ENCODE data around the gene ST14. TPM values are rescaled to one million over a fixed set of nuclear protein-coding genes. Genes with fewer than 3 reads are reported as not detected.
A peak's percentile ranks its signal among the peaks of the same experiment; 100 is the strongest.

ST14 gene
- total RNA-seq, 1 donor = under 0.01 TPM

DNA sequence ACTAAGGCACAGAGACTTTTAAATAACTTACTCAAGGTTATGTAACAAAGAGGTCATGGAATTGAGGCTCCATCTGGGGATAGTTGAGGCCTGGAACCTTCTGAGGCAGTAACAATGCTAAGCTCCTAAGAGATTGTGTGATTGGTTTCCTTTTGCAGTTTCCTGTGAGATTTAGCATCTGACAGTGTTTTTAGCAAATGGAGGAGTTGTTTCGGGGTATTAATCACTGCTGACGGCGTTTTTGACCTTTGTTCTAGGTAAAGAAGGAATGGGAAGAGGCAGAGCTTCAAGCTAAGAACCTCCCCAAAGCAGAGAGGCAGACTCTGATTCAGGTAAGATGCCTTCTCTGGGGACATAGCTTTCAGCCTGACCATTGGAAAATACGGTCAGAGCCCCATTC lies 32.1 kb upstream of the ST14 start:
- H3K36me3 ChIP-seq (ENCODE audit: insufficient read depth, low read length) = peaks cover 77% of the 10 kb centered on the region
- peaks cover 19% of the 10 kb centered on the region for H4K20me1 ChIP-seq (ENCODE audit: insufficient read depth, low read length)
- no peak overlapping the region for H3K4me2 ChIP-seq (ENCODE audit: insufficient read depth, low read length)
- H3K9me3 ChIP-seq (ENCODE audit: low read depth, low read length) = no peaks in the 10 kb centered on the region
- no peak overlapping the region for H3K27ac ChIP-seq (ENCODE audit: low read depth, low read length)
- TF ChIP-seq, protein P1, sequence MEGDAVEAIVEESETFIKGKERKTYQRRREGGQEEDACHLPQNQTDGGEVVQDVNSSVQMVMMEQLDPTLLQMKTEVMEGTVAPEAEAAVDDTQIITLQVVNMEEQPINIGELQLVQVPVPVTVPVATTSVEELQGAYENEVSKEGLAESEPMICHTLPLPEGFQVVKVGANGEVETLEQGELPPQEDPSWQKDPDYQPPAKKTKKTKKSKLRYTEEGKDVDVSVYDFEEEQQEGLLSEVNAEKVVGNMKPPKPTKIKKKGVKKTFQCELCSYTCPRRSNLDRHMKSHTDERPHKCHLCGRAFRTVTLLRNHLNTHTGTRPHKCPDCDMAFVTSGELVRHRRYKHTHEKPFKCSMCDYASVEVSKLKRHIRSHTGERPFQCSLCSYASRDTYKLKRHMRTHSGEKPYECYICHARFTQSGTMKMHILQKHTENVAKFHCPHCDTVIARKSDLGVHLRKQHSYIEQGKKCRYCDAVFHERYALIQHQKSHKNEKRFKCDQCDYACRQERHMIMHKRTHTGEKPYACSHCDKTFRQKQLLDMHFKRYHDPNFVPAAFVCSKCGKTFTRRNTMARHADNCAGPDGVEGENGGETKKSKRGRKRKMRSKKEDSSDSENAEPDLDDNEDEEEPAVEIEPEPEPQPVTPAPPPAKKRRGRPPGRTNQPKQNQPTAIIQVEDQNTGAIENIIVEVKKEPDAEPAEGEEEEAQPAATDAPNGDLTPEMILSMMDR (IDR thresholded peaks at IDR 0.05; ENCODE audit: extremely low read depth, low read depth, low read length) = no peak
- no peak overlapping the region for H2AFZ ChIP-seq (ENCODE audit: low read length)
- no peak overlapping the region for H3K4me3 ChIP-seq (ENCODE audit: insufficient read depth, low read length)
- peaks cover 15% of the 10 kb centered on the region for H3K4me1 ChIP-seq (ENCODE audit: insufficient read depth, low read length)
- peaks cover 21% of the 10 kb centered on the region for H3K79me2 ChIP-seq (ENCODE audit: insufficient read depth, low read length)
- no peak for DNase-seq (ENCODE audit: insufficient read length, low spot score, missing footprints)
- no peaks in the 10 kb centered on the region for H3K27me3 ChIP-seq (ENCODE audit: insufficient read depth, low read length)

GRCh38 chr11:130128626-130129025 lies 31.0 kb upstream of the ST14 start:
- no peaks in the 10 kb centered on the region for H3K9me3 ChIP-seq (ENCODE audit: low read depth, low read length)
- H3K27ac ChIP-seq (ENCODE audit: low read depth, low read length) = no peak overlapping the region
- no peak overlapping the region for H3K4me2 ChIP-seq (ENCODE audit: insufficient read depth, low read length)
- no peak for DNase-seq (ENCODE audit: insufficient read length, low spot score, missing footprints)
- H4K20me1 ChIP-seq (ENCODE audit: insufficient read depth, low read length) = peaks cover 20% of the 10 kb centered on the region
- peaks cover 71% of the 10 kb centered on the region for H3K36me3 ChIP-seq (ENCODE audit: insufficient read depth, low read length)
- TF ChIP-seq, protein P1 (IDR thresholded peaks at IDR 0.05; ENCODE audit: extremely low read depth, low read depth, low read length) = no peak
- no peak overlapping the region for H2AFZ ChIP-seq (ENCODE audit: low read length)
- H3K4me3 ChIP-seq (ENCODE audit: insufficient read depth, low read length) = no peak overlapping the region
- peaks cover 13% of the 10 kb centered on the region for H3K4me1 ChIP-seq (ENCODE audit: insufficient read depth, low read length)
- peaks cover 21% of the 10 kb centered on the region for H3K79me2 ChIP-seq (ENCODE audit: insufficient read depth, low read length)
- no peaks in the 10 kb centered on the region for H3K27me3 ChIP-seq (ENCODE audit: insufficient read depth, low read length)

DNA sequence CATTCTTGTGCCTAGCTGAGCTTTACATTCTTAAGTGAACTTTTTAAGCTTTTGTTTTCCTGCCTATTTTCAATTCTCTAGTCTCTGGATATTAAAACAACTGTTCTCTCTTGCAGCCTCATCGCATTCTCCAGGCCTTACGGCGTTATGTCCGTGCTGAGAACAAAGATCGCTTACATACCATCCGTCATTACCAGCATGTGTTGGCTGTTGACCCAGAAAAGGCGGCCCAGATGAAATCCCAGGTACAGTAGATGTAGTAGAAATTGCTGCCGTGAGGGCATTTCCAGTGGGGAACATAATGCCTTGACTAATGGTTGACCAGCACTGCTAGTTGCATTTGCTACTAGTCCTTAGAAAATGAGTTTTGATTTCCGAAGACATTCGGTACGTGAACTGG lies 29.7 kb upstream of the ST14 start:
- H3K4me2 ChIP-seq (ENCODE audit: insufficient read depth, low read length) = no peak overlapping the region

GRCh38 chr11:130131961-130132850 lies 27.4 kb upstream of the ST14 start:
- Histone ChIP-seq H4K20me1 (ENCODE audit: insufficient read depth, low read length) (peaks cover 5% of the 10 kb centered on the region), H3K27ac (ENCODE audit: low read depth, low read length) (no peak overlapping the region), H3K4me1 (ENCODE audit: insufficient read depth, low read length) (no peaks in the 10 kb centered on the region), H3K4me2 (ENCODE audit: insufficient read depth, low read length) (no peak overlapping the region), H2AFZ (ENCODE audit: low read length) (no peak overlapping the region), H3K79me2 (ENCODE audit: insufficient read depth, low read length) (no peaks in the 10 kb centered on the region), H3K27me3 (ENCODE audit: insufficient read depth, low read length) (no peaks in the 10 kb centered on the region), H3K4me3 (ENCODE audit: insufficient read depth, low read length) (no peak overlapping the region), H3K36me3 (ENCODE audit: insufficient read depth, low read length) (peaks cover 73% of the 10 kb centered on the region), H3K9me3 (ENCODE audit: low read depth, low read length) (no peaks in the 10 kb centered on the region)
- TF ChIP-seq, protein P1 (IDR thresholded peaks at IDR 0.05; ENCODE audit: extremely low read depth, low read depth, low read length) = peak; percentile 88
- DNase-seq (ENCODE audit: insufficient read length, low spot score, missing footprints) = peak; percentile 87

More for the DNA sequence above, 29.7 kb upstream of the ST14 start:
- H3K27ac ChIP-seq (ENCODE audit: low read depth, low read length) = no peak overlapping the region
- TF ChIP-seq, protein P1 (IDR thresholded peaks at IDR 0.05; ENCODE audit: extremely low read depth, low read depth, low read length) = no peak
- H3K4me1 ChIP-seq (ENCODE audit: insufficient read depth, low read length) = no peaks in the 10 kb centered on the region
- peaks cover 74% of the 10 kb centered on the region for H3K36me3 ChIP-seq (ENCODE audit: insufficient read depth, low read length)
- no peak overlapping the region for H3K4me3 ChIP-seq (ENCODE audit: insufficient read depth, low read length)
- peaks cover 17% of the 10 kb centered on the region for H3K79me2 ChIP-seq (ENCODE audit: insufficient read depth, low read length)
- H2AFZ ChIP-seq (ENCODE audit: low read length) = no peak overlapping the region
- H4K20me1 ChIP-seq (ENCODE audit: insufficient read depth, low read length) = peaks cover 11% of the 10 kb centered on the region
- DNase-seq (ENCODE audit: insufficient read length, low spot score, missing footprints) = no peak
- H3K9me3 ChIP-seq (ENCODE audit: low read depth, low read length) = no peaks in the 10 kb centered on the region
- H3K27me3 ChIP-seq (ENCODE audit: insufficient read depth, low read length) = no peaks in the 10 kb centered on the region
